WTC11 (cell line): ENCODE data around the gene CREBBP. TPM values are rescaled to one million over a fixed set of nuclear protein-coding genes. Genes with fewer than 3 reads are reported as not detected.

Experiments
- ATAC-seq: fragments of 200-7000 bp; cut with Tn5 transposase; 2 replicates; pipeline ENCODE4 v1.10.0; 2021; ENCODE audit warnings: mild to moderate bottlenecking, moderate library complexity
- CTCF ChIA-PET: fragments of 300-600 bp; sonication (Branson Sonifier 250); formaldehyde crosslinking; loops from one replicate; lab custom pipeline; 2021; ENCODE audit warnings: antibody characterized with exemption; lab: Charles Lee
- POLR2A ChIA-PET: fragments of 350-600 bp; sonication (Branson Sonifier 250); formaldehyde crosslinking; loops from one replicate; lab custom pipeline; 2021; ENCODE audit warnings: antibody characterized with exemption; lab: Charles Lee
- DNase-seq: peaks from one replicate; pipeline ENCODE4 v3.0.0; 2021; ENCODE audit warnings: low spot score
- H3K27ac Mint-ChIP-seq: 2 replicates; pipeline ENCODE4 v1.8.0; 2021; ENCODE audit warnings: mixed read lengths
- H3K27me3 Mint-ChIP-seq: 2 replicates; pipeline ENCODE4 v1.8.0; 2021; ENCODE audit warnings: low read depth, mild to moderate bottlenecking, moderate library complexity, mixed read lengths
- H3K36me3 Mint-ChIP-seq: 2 replicates; pipeline ENCODE4 v1.8.0; 2021; ENCODE audit warnings: mixed read lengths
- H3K4me1 Mint-ChIP-seq: 2 replicates; pipeline ENCODE4 v1.8.0; 2022; ENCODE audit warnings: mixed read lengths
- H3K4me3 Mint-ChIP-seq: 2 replicates; pipeline ENCODE4 v1.8.0; 2021; ENCODE audit warnings: mild to moderate bottlenecking, moderate library complexity, mixed read lengths
- H3K9me3 Mint-ChIP-seq: 2 replicates; pipeline ENCODE4 v1.8.0; 2021; ENCODE audit warnings: mixed read lengths
- CBFB ChIP-seq: sonication (generic); formaldehyde crosslinking; IDR thresholded peaks from 2 replicates; pipeline ENCODE4 v1.8.1; 2022; ENCODE audit warnings: mild to moderate bottlenecking, low read depth, missing genetic modification reagents
- CREM ChIP-seq: sonication (generic); formaldehyde crosslinking; IDR thresholded peaks from 2 replicates; pipeline ENCODE4 v1.8.1; 2022; ENCODE audit warnings: mild to moderate bottlenecking, missing genetic modification reagents, moderate library complexity
- FOXJ3 ChIP-seq: sonication (generic); formaldehyde crosslinking; IDR thresholded peaks from 2 replicates; pipeline ENCODE4 v1.9.0; 2021; ENCODE audit warnings: missing genetic modification reagents, mild to moderate bottlenecking, borderline replicate concordance
- GTF2I ChIP-seq: fragments of 250-450 bp; sonication (Bioruptor Pico); conservative IDR thresholded peaks from 2 replicates; pipeline ENCODE4 v1.4.0; 2021; ENCODE audit warnings: mild to moderate bottlenecking
- MYBL2 ChIP-seq: sonication (generic); formaldehyde crosslinking; IDR thresholded peaks from 2 replicates; pipeline ENCODE4 v1.8.1; 2023; ENCODE audit warnings: mild to moderate bottlenecking, moderate library complexity, missing genetic modification reagents
- NR1H2 ChIP-seq: sonication (generic); formaldehyde crosslinking; IDR thresholded peaks from 2 replicates; pipeline ENCODE4 v1.9.0; 2021; ENCODE audit warnings: mild to moderate bottlenecking, moderate library complexity, missing genetic modification reagents
- NR3C1 ChIP-seq: sonication (generic); formaldehyde crosslinking; conservative IDR thresholded peaks from 2 replicates; pipeline ENCODE4 v1.8.1; 2023; ENCODE audit warnings: low read depth, mild to moderate bottlenecking, missing genetic modification reagents
- OVOL2 ChIP-seq: fragments of 250-450 bp; sonication (Bioruptor Pico); IDR thresholded peaks from 2 replicates; pipeline ENCODE4 v1.9.0; 2021; ENCODE audit warnings: mild to moderate bottlenecking, borderline replicate concordance
- RELA ChIP-seq: sonication (generic); formaldehyde crosslinking; IDR thresholded peaks from 2 replicates; pipeline ENCODE4 v1.8.1; 2022; ENCODE audit warnings: missing genetic modification reagents, mild to moderate bottlenecking, borderline replicate concordance
- SMAD4 ChIP-seq: sonication (generic); formaldehyde crosslinking; IDR thresholded peaks from 2 replicates; pipeline ENCODE4 v1.8.0; 2022; ENCODE audit warnings: mild to moderate bottlenecking, missing genetic modification reagents
- TEAD1 ChIP-seq: sonication (generic); formaldehyde crosslinking; IDR thresholded peaks from 2 replicates; pipeline ENCODE4 v1.8.0; 2022; ENCODE audit warnings: mild to moderate bottlenecking, missing genetic modification reagents
- ZBTB21 ChIP-seq: sonication (generic); formaldehyde crosslinking; IDR thresholded peaks from 2 replicates; pipeline ENCODE4 v1.8.1; 2023; ENCODE audit warnings: mild to moderate bottlenecking, missing genetic modification reagents, borderline replicate concordance
- ZNF138 ChIP-seq: sonication (generic); formaldehyde crosslinking; conservative IDR thresholded peaks from 2 replicates; pipeline ENCODE4 v1.8.1; 2022; ENCODE audit warnings: mild to moderate bottlenecking, moderate library complexity, missing genetic modification reagents
- ZNF232 ChIP-seq: sonication (generic); formaldehyde crosslinking; IDR thresholded peaks from 2 replicates; pipeline ENCODE4 v1.8.0; 2022; ENCODE audit warnings: mild to moderate bottlenecking, missing genetic modification reagents
- ZNF396 ChIP-seq: fragments of 250-450 bp; sonication (Bioruptor Pico); IDR thresholded peaks from 2 replicates; pipeline ENCODE4 v1.8.0; 2021; ENCODE audit warnings: mild to moderate bottlenecking, moderate library complexity, borderline replicate concordance
- ZNF671 ChIP-seq: fragments of 250-450 bp; sonication (Bioruptor Pico); IDR thresholded peaks from 2 replicates; pipeline ENCODE4 v1.8.0; 2021; ENCODE audit warnings: mild to moderate bottlenecking
- total RNA-seq: library from RNA; stranded (reverse); gene quantifications from 3 replicates; pipeline ENCODE4 v1.2.3, GENCODE V29; 2021
- TF ChIP-seq, protein P1 (sequence below): sonication (generic); formaldehyde crosslinking; IDR thresholded peaks from 2 replicates; pipeline ENCODE4 v1.8.1; 2022; ENCODE audit warnings: missing genetic modification reagents, borderline replicate concordance
- TF ChIP-seq, protein P2 (sequence below): sonication (generic); formaldehyde crosslinking; IDR thresholded peaks from 2 replicates; pipeline ENCODE4 v1.8.1; 2023; ENCODE audit warnings: mild to moderate bottlenecking, missing genetic modification reagents
- TF ChIP-seq, protein P3 (sequence below): fragments of 250-450 bp; sonication (Bioruptor Pico); IDR thresholded peaks from 2 replicates; pipeline ENCODE4 v1.9.0; 2021; ENCODE audit warnings: mild to moderate bottlenecking
- TF ChIP-seq, protein P4 (sequence below): fragments of 200-600 bp; IDR thresholded peaks from 2 replicates; pipeline ENCODE4 v1.8.0; 2022; ENCODE audit warnings: antibody characterized with exemption
- TF ChIP-seq, protein P5 (sequence below): sonication (generic); formaldehyde crosslinking; IDR thresholded peaks from 2 replicates; pipeline ENCODE4 v1.8.1; 2022; ENCODE audit warnings: mild to moderate bottlenecking, moderate library complexity, missing genetic modification reagents
- TF ChIP-seq, protein P6 (sequence below): sonication (generic); formaldehyde crosslinking; IDR thresholded peaks from 2 replicates; pipeline ENCODE4 v1.8.1; 2023; ENCODE audit warnings: mild to moderate bottlenecking, moderate library complexity, missing genetic modification reagents
- TF ChIP-seq, protein P7 (sequence below): sonication (generic); formaldehyde crosslinking; conservative IDR thresholded peaks from 2 replicates; pipeline ENCODE4 v1.8.1; 2022; ENCODE audit warnings: mild to moderate bottlenecking, missing genetic modification reagents

Gene CREBBP
- total RNA-seq, 1 experiment from 2014 or later: 49.6 TPM

DNA sequence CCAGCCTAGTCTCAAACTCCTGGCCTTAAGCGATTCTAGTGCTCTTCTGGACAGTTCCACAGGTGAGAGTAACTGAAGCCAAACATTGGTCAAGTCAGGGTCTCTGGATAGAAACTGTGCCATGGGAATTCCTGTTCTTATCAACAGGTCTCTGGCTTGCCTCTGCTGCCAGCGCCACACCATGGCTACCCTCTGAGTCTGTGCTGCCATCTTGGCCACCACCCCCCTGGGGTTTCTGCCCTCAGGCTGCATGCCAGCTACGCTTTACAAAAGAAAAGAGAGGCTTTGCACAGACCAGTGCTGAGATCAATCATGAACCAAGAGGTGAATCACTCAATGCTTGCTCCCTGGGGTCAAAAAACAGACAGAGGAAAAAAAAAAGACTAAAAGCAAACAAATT is 24.4 kb upstream of the CREBBP start:
- ChIA-PET POLR2A (interaction anchor here (0.7 kb wide), 1 partner anchor 12 kb away, joined by 4 read pairs; no protein-coding TSS in a partner anchor), CTCF (interaction anchor here (0.7 kb wide), 1 partner anchor 94 kb away, joined by 3 read pairs; no protein-coding TSS in a partner anchor)
- Mint-ChIP-seq H3K27ac (no peak overlapping the region), H3K36me3 (no peaks in the 10 kb centered on the region), H3K9me3 (peaks cover 3% of the 10 kb centered on the region; the same call in 1 of the 2 replicates), H3K4me3 (no peak overlapping the region), H3K27me3 (no peaks in the 10 kb centered on the region), H3K4me1 (peaks cover under 1% of the 10 kb centered on the region; the same call in 1 of the 2 replicates)
- TF ChIP-seq FOXJ3 (no peak), RELA (CRISPR knock-in tag) (no peak), GTF2I (CRISPR knock-in tag) (no peak), SMAD4 (CRISPR knock-in tag) (no peak), MYBL2 (no peak), NR3C1 (CRISPR knock-in tag) (no peak), ZNF396 (no peak)
- TF ChIP-seq, protein P1, sequence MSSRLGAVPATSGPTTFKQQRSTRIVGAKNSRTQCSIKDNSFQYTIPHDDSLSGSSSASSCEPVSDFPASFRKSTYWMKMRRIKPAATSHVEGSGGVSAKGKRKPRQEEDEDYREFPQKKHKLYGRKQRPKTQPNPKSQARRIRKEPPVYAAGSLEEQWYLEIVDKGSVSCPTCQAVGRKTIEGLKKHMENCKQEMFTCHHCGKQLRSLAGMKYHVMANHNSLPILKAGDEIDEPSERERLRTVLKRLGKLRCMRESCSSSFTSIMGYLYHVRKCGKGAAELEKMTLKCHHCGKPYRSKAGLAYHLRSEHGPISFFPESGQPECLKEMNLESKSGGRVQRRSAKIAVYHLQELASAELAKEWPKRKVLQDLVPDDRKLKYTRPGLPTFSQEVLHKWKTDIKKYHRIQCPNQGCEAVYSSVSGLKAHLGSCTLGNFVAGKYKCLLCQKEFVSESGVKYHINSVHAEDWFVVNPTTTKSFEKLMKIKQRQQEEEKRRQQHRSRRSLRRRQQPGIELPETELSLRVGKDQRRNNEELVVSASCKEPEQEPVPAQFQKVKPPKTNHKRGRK (CRISPR knock-in tag): no peak
- TF ChIP-seq, protein P2, sequence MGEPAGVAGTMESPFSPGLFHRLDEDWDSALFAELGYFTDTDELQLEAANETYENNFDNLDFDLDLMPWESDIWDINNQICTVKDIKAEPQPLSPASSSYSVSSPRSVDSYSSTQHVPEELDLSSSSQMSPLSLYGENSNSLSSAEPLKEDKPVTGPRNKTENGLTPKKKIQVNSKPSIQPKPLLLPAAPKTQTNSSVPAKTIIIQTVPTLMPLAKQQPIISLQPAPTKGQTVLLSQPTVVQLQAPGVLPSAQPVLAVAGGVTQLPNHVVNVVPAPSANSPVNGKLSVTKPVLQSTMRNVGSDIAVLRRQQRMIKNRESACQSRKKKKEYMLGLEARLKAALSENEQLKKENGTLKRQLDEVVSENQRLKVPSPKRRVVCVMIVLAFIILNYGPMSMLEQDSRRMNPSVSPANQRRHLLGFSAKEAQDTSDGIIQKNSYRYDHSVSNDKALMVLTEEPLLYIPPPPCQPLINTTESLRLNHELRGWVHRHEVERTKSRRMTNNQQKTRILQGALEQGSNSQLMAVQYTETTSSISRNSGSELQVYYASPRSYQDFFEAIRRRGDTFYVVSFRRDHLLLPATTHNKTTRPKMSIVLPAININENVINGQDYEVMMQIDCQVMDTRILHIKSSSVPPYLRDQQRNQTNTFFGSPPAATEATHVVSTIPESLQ (CRISPR knock-in tag): no peak
- TF ChIP-seq, protein P3, sequence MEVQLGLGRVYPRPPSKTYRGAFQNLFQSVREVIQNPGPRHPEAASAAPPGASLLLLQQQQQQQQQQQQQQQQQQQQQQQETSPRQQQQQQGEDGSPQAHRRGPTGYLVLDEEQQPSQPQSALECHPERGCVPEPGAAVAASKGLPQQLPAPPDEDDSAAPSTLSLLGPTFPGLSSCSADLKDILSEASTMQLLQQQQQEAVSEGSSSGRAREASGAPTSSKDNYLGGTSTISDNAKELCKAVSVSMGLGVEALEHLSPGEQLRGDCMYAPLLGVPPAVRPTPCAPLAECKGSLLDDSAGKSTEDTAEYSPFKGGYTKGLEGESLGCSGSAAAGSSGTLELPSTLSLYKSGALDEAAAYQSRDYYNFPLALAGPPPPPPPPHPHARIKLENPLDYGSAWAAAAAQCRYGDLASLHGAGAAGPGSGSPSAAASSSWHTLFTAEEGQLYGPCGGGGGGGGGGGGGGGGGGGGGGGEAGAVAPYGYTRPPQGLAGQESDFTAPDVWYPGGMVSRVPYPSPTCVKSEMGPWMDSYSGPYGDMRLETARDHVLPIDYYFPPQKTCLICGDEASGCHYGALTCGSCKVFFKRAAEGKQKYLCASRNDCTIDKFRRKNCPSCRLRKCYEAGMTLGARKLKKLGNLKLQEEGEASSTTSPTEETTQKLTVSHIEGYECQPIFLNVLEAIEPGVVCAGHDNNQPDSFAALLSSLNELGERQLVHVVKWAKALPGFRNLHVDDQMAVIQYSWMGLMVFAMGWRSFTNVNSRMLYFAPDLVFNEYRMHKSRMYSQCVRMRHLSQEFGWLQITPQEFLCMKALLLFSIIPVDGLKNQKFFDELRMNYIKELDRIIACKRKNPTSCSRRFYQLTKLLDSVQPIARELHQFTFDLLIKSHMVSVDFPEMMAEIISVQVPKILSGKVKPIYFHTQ: no peak
- TF ChIP-seq, protein P4, sequence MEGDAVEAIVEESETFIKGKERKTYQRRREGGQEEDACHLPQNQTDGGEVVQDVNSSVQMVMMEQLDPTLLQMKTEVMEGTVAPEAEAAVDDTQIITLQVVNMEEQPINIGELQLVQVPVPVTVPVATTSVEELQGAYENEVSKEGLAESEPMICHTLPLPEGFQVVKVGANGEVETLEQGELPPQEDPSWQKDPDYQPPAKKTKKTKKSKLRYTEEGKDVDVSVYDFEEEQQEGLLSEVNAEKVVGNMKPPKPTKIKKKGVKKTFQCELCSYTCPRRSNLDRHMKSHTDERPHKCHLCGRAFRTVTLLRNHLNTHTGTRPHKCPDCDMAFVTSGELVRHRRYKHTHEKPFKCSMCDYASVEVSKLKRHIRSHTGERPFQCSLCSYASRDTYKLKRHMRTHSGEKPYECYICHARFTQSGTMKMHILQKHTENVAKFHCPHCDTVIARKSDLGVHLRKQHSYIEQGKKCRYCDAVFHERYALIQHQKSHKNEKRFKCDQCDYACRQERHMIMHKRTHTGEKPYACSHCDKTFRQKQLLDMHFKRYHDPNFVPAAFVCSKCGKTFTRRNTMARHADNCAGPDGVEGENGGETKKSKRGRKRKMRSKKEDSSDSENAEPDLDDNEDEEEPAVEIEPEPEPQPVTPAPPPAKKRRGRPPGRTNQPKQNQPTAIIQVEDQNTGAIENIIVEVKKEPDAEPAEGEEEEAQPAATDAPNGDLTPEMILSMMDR: no peak
- TF ChIP-seq, protein P5, sequence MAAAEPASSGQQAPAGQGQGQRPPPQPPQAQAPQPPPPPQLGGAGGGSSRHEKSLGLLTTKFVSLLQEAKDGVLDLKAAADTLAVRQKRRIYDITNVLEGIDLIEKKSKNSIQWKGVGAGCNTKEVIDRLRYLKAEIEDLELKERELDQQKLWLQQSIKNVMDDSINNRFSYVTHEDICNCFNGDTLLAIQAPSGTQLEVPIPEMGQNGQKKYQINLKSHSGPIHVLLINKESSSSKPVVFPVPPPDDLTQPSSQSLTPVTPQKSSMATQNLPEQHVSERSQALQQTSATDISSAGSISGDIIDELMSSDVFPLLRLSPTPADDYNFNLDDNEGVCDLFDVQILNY (CRISPR knock-in tag): no peak
- ATAC-seq: no peak
- no peak for DNase-seq

DNA sequence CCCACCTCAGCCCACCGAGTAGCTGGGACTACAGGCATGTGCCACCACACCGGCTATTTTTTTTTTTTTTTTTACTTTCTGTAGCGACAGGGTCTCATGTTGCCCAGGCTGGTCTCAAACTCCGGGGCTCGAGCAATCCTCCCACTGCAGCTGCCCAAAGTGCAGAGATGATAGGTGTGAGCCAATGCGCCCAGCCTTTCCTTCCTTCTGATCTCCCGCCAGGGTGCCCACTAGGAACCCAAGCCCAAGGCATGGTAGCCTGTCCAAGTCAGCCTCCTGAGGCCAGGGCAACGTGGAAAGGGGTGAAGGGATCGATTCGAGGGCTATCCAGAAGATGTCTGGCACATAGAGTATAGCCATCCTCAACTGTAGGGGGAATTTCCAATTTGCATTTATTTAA is 9.6 kb upstream of the CREBBP start:
- H3K36me3 Mint-ChIP-seq: peaks cover 3% of the 10 kb centered on the region
- peaks cover 5% of the 10 kb centered on the region; the same call in 1 of the 2 replicates for H3K27me3 Mint-ChIP-seq
- no peak for DNase-seq
- no peak overlapping the region for H3K27ac Mint-ChIP-seq
- no peak for ATAC-seq
- CTCF ChIA-PET: no interaction called here
- no peak overlapping the region for H3K4me3 Mint-ChIP-seq
- TF ChIP-seq, protein P2 (CRISPR knock-in tag): no peak
- TF ChIP-seq OVOL2 (no peak), ZNF138 (no peak), RELA (CRISPR knock-in tag) (no peak), NR1H2 (CRISPR knock-in tag) (no peak), ZNF671 (CRISPR knock-in tag) (no peak), CBFB (CRISPR knock-in tag) (no peak), TEAD1 (CRISPR knock-in tag) (no peak), ZBTB21 (CRISPR knock-in tag) (no peak), ZNF232 (CRISPR knock-in tag) (no peak), CREM (CRISPR knock-in tag) (no peak)
- TF ChIP-seq, protein P6, sequence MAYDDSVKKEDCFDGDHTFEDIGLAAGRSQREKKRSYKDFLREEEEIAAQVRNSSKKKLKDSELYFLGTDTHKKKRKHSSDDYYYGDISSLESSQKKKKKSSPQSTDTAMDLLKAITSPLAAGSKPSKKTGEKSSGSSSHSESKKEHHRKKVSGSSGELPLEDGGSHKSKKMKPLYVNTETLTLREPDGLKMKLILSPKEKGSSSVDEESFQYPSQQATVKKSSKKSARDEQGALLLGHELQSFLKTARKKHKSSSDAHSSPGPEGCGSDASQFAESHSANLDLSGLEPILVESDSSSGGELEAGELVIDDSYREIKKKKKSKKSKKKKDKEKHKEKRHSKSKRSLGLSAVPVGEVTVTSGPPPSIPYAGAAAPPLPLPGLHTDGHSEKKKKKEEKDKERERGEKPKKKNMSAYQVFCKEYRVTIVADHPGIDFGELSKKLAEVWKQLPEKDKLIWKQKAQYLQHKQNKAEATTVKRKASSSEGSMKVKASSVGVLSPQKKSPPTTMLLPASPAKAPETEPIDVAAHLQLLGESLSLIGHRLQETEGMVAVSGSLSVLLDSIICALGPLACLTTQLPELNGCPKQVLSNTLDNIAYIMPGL: no peak
- TF ChIP-seq, protein P7, sequence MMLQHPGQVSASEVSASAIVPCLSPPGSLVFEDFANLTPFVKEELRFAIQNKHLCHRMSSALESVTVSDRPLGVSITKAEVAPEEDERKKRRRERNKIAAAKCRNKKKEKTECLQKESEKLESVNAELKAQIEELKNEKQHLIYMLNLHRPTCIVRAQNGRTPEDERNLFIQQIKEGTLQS: no peak
- peaks cover 4% of the 10 kb centered on the region for H3K9me3 Mint-ChIP-seq
- no peaks in the 10 kb centered on the region for H3K4me1 Mint-ChIP-seq
- POLR2A ChIA-PET: no interaction called here
